HG03060 (cell line): ENCODE measurements around the gene ACAP3.

Experiments used
- ATAC-seq: cut with Tn5 transposase; IDR thresholded peaks from one replicate; pipeline ENCODE4 v1.9.1; 2021; ENCODE audit warnings: low read depth, moderate number of reproducible peaks; ENCODE audit not compliant: unreplicated experiment

ACAP3 gene

GRCh38 chr1:1272341-1273208 is 35.2 kb downstream of the ACAP3 start:
- no peak for ATAC-seq

GRCh38 chr1:1270813-1271212 is 36.9 kb downstream of the ACAP3 start:
- ATAC-seq, result no peak

- no peak for ATAC-seq
Measured at GRCh38 chr1:1268284-1268682, 39.4 kb downstream of the ACAP3 start.

- no peak for ATAC-seq
Measured at GRCh38 chr1:1267488-1268283, 40.0 kb downstream of the ACAP3 start.

- ATAC-seq, result no peak
Measured at GRCh38 chr1:1264868-1265272, 42.9 kb downstream of the ACAP3 start.

GRCh38 chr1:1264026-1264425 is 43.7 kb downstream of the ACAP3 start:
- ATAC-seq, result no peak

GRCh38 chr1:1262758-1263157 is 45.0 kb downstream of the ACAP3 start:
- no peak for ATAC-seq

GRCh38 chr1:1262071-1262470 is 45.7 kb downstream of the ACAP3 start:
- ATAC-seq, result no peak

- ATAC-seq, result no peak
Measured at GRCh38 chr1:1260843-1261560, 46.7 kb downstream of the ACAP3 start.

- no peak for ATAC-seq
Measured at GRCh38 chr1:1259951-1260600, 47.7 kb downstream of the ACAP3 start.

GRCh38 chr1:1259540-1259939 is 48.2 kb downstream of the ACAP3 start:
- no peak for ATAC-seq

GRCh38 chr1:1259119-1259488 is 48.6 kb downstream of the ACAP3 start:
- ATAC-seq, result no peak

- ATAC-seq, result no peak
Measured at GRCh38 chr1:1256956-1257871, 50.5 kb downstream of the ACAP3 start.

GRCh38 chr1:1255611-1256010 is 52.1 kb downstream of the ACAP3 start:
- ATAC-seq, result no peak

- no peak for ATAC-seq
Measured at GRCh38 chr1:1255078-1255477, 52.7 kb downstream of the ACAP3 start.

GRCh38 chr1:1254667-1254998 is 53.1 kb downstream of the ACAP3 start:
- ATAC-seq, result no peak

GRCh38 chr1:1253972-1254666 is 53.6 kb downstream of the ACAP3 start:
- ATAC-seq, result no peak

- ATAC-seq, result no peak
Measured at GRCh38 chr1:1253314-1253713, 54.4 kb downstream of the ACAP3 start.

- no peak for ATAC-seq
Measured at GRCh38 chr1:1250786-1251284, 56.9 kb downstream of the ACAP3 start.
